ENCODE data around the gene OR52E8. TPM values are rescaled to one million over a fixed set of nuclear protein-coding genes. Genes with fewer than 3 reads are reported as not detected.

Gene OR52E8
- total and polyA plus RNA-seq, 9 of the 15 experiments (the other 6 are each of a cell fraction or from before 2014, with no cell fraction given), result not detected

DNA sequence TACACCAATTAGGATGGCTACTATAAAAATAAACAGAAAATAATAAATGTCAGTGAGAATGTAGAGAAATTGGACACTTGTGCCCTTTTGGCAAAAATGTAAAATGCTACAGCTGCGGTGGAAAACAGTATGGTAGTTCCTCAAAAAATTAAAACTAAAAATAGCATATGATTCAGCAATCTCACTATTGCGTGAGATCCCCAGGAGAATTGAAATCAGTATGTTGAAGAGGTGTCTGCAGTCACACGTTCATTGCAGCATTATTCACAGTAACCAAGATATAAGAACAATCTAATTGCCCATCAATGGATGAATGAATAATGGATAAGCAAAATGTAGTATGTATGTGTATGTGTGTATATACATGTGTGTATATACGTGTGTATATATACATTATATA lies 42.0 kb downstream of the OR52E8 start (continued):
- TF ChIP-seq AFF4 (CRISPR knock-in tag; IDR thresholded peaks at IDR 0.05) (no peak), HDAC1 (IDR thresholded peaks at IDR 0.05) (no peak), ERF (CRISPR knock-in tag; IDR thresholded peaks at IDR 0.05) (no peak), CBX1 (IDR thresholded peaks at IDR 0.05; ENCODE audit: low read depth) (peak; percentile 29; the same call in 1 of the 2 replicates), TRIM28 (IDR thresholded peaks at IDR 0.05) (peak; percentile 53; the same call in 1 of the 2 replicates), RFX5 (IDR thresholded peaks at IDR 0.05; ENCODE audit: low read depth, low read length) (no peak), KAT2B (IDR thresholded peaks at IDR 0.05; ENCODE audit: low read depth, low read length) (no peak), EP300 (IDR thresholded peaks at IDR 0.05; ENCODE audit: low read length) (peak; percentile 46; the same call in 1 of the 2 replicates), CEBPG (CRISPR knock-in tag; IDR thresholded peaks at IDR 0.05) (peak; percentile 87), CEBPG (tag; conservative IDR thresholded peaks at IDR 0.05 in 1 of 2, IDR thresholded peaks at IDR 0.05 in 1 of 2) (peak; percentile 60 to 64; a peak in 3 of 4 replicates), NBN (IDR thresholded peaks at IDR 0.05; ENCODE audit: low read depth) (no peak), DPF2 (IDR thresholded peaks at IDR 0.05) (0 out of 2 replicates have a peak, but pooled peaks have one; percentile 34), USF2 (CRISPR knock-in tag; IDR thresholded peaks at IDR 0.05) (no peak), MEF2A (IDR thresholded peaks at IDR 0.05; ENCODE audit: control insufficient read depth, low read depth, low read length) (peak; percentile 97), SMARCA4 (IDR thresholded peaks at IDR 0.05) (peak; percentile 53; the same call in 1 of the 2 replicates), COPS2 (conservative IDR thresholded peaks at IDR 0.05) (no peak), ZNF146 (CRISPR knock-in tag; IDR thresholded peaks at IDR 0.05; ENCODE audit: unreplicated experiment) (no peak), SRF (CRISPR knock-in tag; IDR thresholded peaks at IDR 0.05) (no peak), CSDE1 (IDR thresholded peaks at IDR 0.05) (no peak), TEAD4 (IDR thresholded peaks at IDR 0.05; ENCODE audit: low read length) (peak; percentile 57; the same call in 1 of the 2 replicates), TEAD4 (CRISPR knock-in tag; IDR thresholded peaks at IDR 0.05; ENCODE audit: borderline replicate concordance) (no peak), MAFF (IDR thresholded peaks at IDR 0.05; ENCODE audit: low read length) (peak; percentile 61; the same call in 1 of the 2 replicates), CEBPB (tag; IDR thresholded peaks at IDR 0.05) (peak; percentile 71), SRSF7 (optimal IDR thresholded peaks at IDR 0.05; ENCODE audit: low read depth, low read length) (no peak)
- TF ChIP-seq, protein P1, sequence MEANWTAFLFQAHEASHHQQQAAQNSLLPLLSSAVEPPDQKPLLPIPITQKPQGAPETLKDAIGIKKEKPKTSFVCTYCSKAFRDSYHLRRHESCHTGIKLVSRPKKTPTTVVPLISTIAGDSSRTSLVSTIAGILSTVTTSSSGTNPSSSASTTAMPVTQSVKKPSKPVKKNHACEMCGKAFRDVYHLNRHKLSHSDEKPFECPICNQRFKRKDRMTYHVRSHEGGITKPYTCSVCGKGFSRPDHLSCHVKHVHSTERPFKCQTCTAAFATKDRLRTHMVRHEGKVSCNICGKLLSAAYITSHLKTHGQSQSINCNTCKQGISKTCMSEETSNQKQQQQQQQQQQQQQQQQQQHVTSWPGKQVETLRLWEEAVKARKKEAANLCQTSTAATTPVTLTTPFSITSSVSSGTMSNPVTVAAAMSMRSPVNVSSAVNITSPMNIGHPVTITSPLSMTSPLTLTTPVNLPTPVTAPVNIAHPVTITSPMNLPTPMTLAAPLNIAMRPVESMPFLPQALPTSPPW (CRISPR knock-in tag; IDR thresholded peaks at IDR 0.05), result no peak
